GM23338 (cell line): Measurements from ENCODE around the gene OXT.

ENCODE experiments used
- CREB1 ChIP-seq: fragments of 250-450 bp; sonication (Bioruptor Pico); IDR thresholded peaks from 2 replicates; pipeline ENCODE4 v1.5.0; 2020; ENCODE audit warnings: low read depth, mild to moderate bottlenecking, moderate library complexity
- CTCF ChIP-seq, 2 experiments: fragments of 200-600 bp in 1 of 2; sonication (generic) in 1 of 2; conservative IDR thresholded peaks; 2 replicates each; pipeline versions ENCODE4 v1.5.1 to v1.6.1; 2016 to 2017; ENCODE audit warnings: antibody characterized with exemption in 2 of 2, low read depth in 2 of 2, mild to moderate bottlenecking in 2 of 2, moderate library complexity in 1 of 2
- EZH2 ChIP-seq: fragments of 200-600 bp; sonication (generic); IDR thresholded peaks from one replicate; pipeline ENCODE4 v1.8.0; 2017; ENCODE audit warnings: antibody characterized with exemption, mild to moderate bottlenecking, low read depth; ENCODE audit not compliant: unreplicated experiment
- EZH2phosphoT487 ChIP-seq: fragments of 200-600 bp; sonication (generic); IDR thresholded peaks from one replicate; pipeline ENCODE4 v1.8.1; 2018; ENCODE audit warnings: antibody characterized with exemption; ENCODE audit not compliant: unreplicated experiment
- JUNB ChIP-seq: IDR thresholded peaks from one replicate; pipeline ENCODE4 v1.6.1; 2016; ENCODE audit warnings: antibody characterized with exemption; ENCODE audit not compliant: unreplicated experiment
- POLR2AphosphoS5 ChIP-seq: IDR thresholded peaks from 2 replicates; pipeline ENCODE4 v1.6.1; 2016; ENCODE audit warnings: antibody characterized with exemption, low read depth
- STAT1 ChIP-seq: IDR thresholded peaks from one replicate; pipeline ENCODE4 v1.6.1; 2016; ENCODE audit warnings: antibody characterized with exemption; ENCODE audit not compliant: unreplicated experiment
- ZNF114 ChIP-seq: fragments of 250-450 bp; sonication (Bioruptor Pico); IDR thresholded peaks from 2 replicates; pipeline ENCODE4 v1.5.0; 2020; ENCODE audit warnings: mild to moderate bottlenecking, moderate library complexity
- TF ChIP-seq, protein P1 (sequence below): IDR thresholded peaks from one replicate; pipeline ENCODE4 v1.6.1; 2018; ENCODE audit warnings: antibody characterized with exemption; ENCODE audit not compliant: unreplicated experiment

GRCh38 chr20:3109350-3110302 lies 38.2 kb downstream of the OXT start:
- TF ChIP-seq CTCF (conservative IDR thresholded peaks at IDR 0.05; ENCODE audit: low read depth in 2 of 2) (no peak), STAT1 (no peak), EZH2 (no peak), EZH2phosphoT487 (no peak), POLR2AphosphoS5 (no peak), CREB1 (no peak), ZNF114 (no peak), JUNB (no peak)
- TF ChIP-seq, protein P1, sequence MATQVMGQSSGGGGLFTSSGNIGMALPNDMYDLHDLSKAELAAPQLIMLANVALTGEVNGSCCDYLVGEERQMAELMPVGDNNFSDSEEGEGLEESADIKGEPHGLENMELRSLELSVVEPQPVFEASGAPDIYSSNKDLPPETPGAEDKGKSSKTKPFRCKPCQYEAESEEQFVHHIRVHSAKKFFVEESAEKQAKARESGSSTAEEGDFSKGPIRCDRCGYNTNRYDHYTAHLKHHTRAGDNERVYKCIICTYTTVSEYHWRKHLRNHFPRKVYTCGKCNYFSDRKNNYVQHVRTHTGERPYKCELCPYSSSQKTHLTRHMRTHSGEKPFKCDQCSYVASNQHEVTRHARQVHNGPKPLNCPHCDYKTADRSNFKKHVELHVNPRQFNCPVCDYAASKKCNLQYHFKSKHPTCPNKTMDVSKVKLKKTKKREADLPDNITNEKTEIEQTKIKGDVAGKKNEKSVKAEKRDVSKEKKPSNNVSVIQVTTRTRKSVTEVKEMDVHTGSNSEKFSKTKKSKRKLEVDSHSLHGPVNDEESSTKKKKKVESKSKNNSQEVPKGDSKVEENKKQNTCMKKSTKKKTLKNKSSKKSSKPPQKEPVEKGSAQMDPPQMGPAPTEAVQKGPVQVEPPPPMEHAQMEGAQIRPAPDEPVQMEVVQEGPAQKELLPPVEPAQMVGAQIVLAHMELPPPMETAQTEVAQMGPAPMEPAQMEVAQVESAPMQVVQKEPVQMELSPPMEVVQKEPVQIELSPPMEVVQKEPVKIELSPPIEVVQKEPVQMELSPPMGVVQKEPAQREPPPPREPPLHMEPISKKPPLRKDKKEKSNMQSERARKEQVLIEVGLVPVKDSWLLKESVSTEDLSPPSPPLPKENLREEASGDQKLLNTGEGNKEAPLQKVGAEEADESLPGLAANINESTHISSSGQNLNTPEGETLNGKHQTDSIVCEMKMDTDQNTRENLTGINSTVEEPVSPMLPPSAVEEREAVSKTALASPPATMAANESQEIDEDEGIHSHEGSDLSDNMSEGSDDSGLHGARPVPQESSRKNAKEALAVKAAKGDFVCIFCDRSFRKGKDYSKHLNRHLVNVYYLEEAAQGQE: no peak
